Breast epithelium (tissue), 4 donors: ENCODE results near the gene OSTM1. TPM values are rescaled to one million over a fixed set of nuclear protein-coding genes. Genes with fewer than 3 reads are reported as not detected.

Source experiments
- DNase-seq, 2 donors: peaks; one replicate each; pipeline ENCODE4 v3.0.0-alpha.2; 2019; ENCODE audit warnings: low spot score in 2 of 2
- H3K27ac ChIP-seq, 2 donors: fragments of 200-600 bp; sonication (generic) in 1 of 2; one replicate each; pipeline ENCODE4 v1.5.1; 2016 to 2019; ENCODE audit warnings: mild to moderate bottlenecking in 1 of 2
- H3K27me3 ChIP-seq, 2 donors: fragments of 200-600 bp; sonication (generic) in 1 of 2; one replicate each; pipeline versions ENCODE4 v1.5.1 to v1.6.0; 2017 to 2019; ENCODE audit warnings: control low read depth in 1 of 2, mild to moderate bottlenecking in 1 of 2
- H3K36me3 ChIP-seq: fragments of 200-600 bp; one replicate; pipeline ENCODE4 v1.5.1; 2019
- H3K4me1 ChIP-seq, 2 donors: fragments of 200-600 bp; sonication (generic); one replicate each; pipeline ENCODE4 v1.5.1; 2016 to 2019; ENCODE audit warnings: control low read depth in 1 of 2
- H3K4me3 ChIP-seq, 3 donors: fragments of 200-600 bp; sonication (generic); 1 replicate in 2 of 3; 2 replicates in 1 of 3; pipeline ENCODE4 v1.5.1; 2016 to 2019; ENCODE audit warnings: mild to moderate bottlenecking in 3 of 3, moderate library complexity in 2 of 3
- H3K9me3 ChIP-seq, 2 donors: fragments of 200-600 bp; sonication (generic) in 1 of 2; one replicate each; pipeline ENCODE4 v1.5.1; 2016 to 2019; ENCODE audit warnings: control low read depth in 1 of 2
- POLR2A ChIP-seq: fragments of 450-650 bp; IDR thresholded peaks from one replicate; pipeline ENCODE4 v1.6.1; 2016; ENCODE audit warnings: antibody characterized with exemption, mild to moderate bottlenecking, moderate library complexity
- POLR2AphosphoS5 ChIP-seq, 3 donors: sonication (generic); formaldehyde crosslinking; IDR thresholded peaks; one replicate each; pipeline ENCODE4 v1.6.1; 2017; ENCODE audit warnings: antibody characterized with exemption in 3 of 3
- intact Hi-C: fragments of 100-400 bp; cut with DNase I; formaldehyde crosslinking; loops from one replicate; pipeline ENCODE4 v1.15.1; 2023; ENCODE audit warnings: low total_unique reads
- total RNA-seq, 3 donors: library from RNA; depleted of rRNA; stranded (reverse); fragments of >200 nt; gene quantifications; one replicate each; pipeline ENCODE4 v1.1.0, GENCODE V29; 2016
- TF ChIP-seq, protein P1 (sequence below), 3 donors: fragments of 450-650 bp; IDR thresholded peaks; one replicate each; pipeline ENCODE4 v1.5.1; 2016 to 2017; ENCODE audit warnings: antibody characterized with exemption in 3 of 3, mild to moderate bottlenecking in 3 of 3, moderate library complexity in 3 of 3

Gene OSTM1
- total RNA-seq, 3 donors from 2014 or later = 27.1 to 75.2 (median 36.7) TPM

DNA sequence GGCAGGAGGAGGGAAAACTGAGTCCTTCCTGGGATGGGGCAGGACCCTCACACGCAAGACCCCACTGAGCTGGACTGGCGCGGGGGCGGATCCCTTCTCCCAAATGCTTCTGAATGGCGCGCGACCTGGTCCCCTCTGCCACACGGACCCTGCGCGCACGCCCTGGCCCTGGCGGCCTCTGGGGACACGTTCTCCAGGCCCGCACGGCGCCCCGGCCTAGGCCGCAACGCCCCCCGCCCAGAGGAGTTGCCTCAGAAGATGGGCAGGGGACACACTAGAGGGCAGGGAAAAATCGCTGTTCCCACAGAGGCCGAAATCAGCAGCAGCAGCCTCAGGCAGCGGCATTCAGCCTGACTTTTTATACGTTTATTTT is 45.2 kb upstream of the OSTM1 start:
- Histone ChIP-seq H3K4me1 (peaks cover 0 to 5% of the 10 kb centered on the region in 2 donors), H3K27me3 (peaks cover 0 to 39% of the 10 kb centered on the region in 2 donors)

DNA sequence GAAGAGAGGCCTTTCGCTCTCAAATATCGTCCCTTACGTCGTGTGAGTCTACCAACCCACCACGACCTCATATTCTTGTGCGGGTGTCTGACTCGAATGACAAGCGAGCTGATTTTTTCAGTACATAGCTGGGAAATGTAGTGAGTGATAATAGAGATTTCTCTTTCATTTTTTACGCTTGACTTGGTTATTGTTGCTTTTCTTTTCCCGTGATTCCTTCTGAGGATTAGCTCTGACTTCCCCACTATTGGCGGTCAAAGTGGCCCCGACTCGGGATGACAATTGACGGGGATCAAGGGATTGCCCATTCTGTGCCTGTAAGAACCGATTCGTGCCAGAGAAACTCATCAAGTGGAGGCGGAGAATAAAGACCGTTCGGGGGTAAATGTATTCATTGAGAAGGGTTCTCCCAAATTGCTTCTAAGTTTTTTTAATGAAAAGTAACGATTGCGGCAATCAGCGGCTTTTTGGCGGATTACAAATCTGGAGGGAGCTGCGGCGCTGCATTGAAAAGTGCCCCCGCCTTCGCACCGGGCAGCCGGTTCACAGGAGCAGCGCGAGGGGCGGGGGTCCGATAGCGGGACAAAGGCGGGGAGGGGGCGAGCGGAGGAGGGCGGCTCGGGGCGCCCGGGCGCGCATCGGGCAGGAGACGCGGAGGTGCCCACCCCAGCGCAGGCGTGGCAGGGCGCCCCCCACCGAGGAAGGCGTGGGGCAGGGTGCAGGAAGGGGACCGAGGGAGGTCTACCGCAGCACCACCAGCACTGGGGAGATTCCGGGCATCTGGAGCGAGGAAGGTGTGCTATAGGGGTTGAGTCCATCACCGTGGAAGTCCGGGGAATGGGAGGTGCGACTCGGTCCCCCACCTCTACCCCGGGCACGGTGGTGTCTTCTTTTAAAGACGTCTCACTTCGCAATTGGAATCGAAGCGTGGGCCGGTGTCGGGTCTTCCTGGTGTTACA is 44.5 kb upstream of the OSTM1 start:
- Histone ChIP-seq H3K27ac (no peak overlapping the region), H3K27me3 (peaks cover 0 to 42% of the 10 kb centered on the region in 2 donors), H3K9me3 (no peaks in the 10 kb centered on the region), H3K36me3 (no peaks in the 10 kb centered on the region), H3K4me1 (peaks cover 0 to 5% of the 10 kb centered on the region in 2 donors), H3K4me3 (peak overlapping the region; percentile 57 to 87 (median 67))
- DNase-seq = no peak
- intact Hi-C loops = loop anchor here (10.0 kb wide), 1 partner anchor 416 kb away; no protein-coding TSS in a partner anchor
- TF ChIP-seq POLR2A (no peak), POLR2AphosphoS5 (IDR thresholded peaks at IDR 0.05) (no peak)
- TF ChIP-seq, protein P1, sequence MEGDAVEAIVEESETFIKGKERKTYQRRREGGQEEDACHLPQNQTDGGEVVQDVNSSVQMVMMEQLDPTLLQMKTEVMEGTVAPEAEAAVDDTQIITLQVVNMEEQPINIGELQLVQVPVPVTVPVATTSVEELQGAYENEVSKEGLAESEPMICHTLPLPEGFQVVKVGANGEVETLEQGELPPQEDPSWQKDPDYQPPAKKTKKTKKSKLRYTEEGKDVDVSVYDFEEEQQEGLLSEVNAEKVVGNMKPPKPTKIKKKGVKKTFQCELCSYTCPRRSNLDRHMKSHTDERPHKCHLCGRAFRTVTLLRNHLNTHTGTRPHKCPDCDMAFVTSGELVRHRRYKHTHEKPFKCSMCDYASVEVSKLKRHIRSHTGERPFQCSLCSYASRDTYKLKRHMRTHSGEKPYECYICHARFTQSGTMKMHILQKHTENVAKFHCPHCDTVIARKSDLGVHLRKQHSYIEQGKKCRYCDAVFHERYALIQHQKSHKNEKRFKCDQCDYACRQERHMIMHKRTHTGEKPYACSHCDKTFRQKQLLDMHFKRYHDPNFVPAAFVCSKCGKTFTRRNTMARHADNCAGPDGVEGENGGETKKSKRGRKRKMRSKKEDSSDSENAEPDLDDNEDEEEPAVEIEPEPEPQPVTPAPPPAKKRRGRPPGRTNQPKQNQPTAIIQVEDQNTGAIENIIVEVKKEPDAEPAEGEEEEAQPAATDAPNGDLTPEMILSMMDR (IDR thresholded peaks at IDR 0.05) = no peak

More for the DNA sequence above, 45.2 kb upstream of the OSTM1 start:
- TF ChIP-seq POLR2AphosphoS5 (IDR thresholded peaks at IDR 0.05) (no peak), POLR2A (no peak)
- TF ChIP-seq, protein P1 (IDR thresholded peaks at IDR 0.05) = no peak
- DNase-seq = no peak
- Histone ChIP-seq H3K36me3 (no peaks in the 10 kb centered on the region), H3K27ac (no peak overlapping the region), H3K4me3 (peak overlapping the region in 1 of 3 donors; percentile 87), H3K9me3 (no peaks in the 10 kb centered on the region)
- intact Hi-C loops = loop anchor here (10.0 kb wide), 1 partner anchor 415 kb away; no protein-coding TSS in a partner anchor

DNA sequence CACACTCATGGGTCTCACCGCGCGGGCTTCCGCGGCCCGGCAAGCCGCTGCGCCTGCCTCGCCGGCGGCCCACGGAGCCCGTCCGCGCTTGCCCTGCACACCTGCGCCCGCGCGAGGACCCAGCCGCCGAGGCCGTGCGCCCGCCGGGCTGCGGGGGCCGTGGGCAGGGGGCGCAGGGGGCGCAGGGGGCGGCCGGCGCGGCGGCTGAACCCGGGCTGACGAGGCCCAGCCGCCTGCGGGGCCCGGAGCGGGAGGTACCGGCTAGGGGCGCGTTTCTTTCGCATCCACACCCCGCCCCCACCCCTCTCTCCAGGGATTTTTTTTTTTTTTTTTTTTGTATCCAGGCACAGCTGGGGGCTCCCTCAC is 43.8 kb upstream of the OSTM1 start:
- Histone ChIP-seq H3K4me1 (peaks cover 0 to 5% of the 10 kb centered on the region in 2 donors), H3K27me3 (peaks cover 0 to 44% of the 10 kb centered on the region in 2 donors), H3K9me3 (no peaks in the 10 kb centered on the region), H3K36me3 (no peaks in the 10 kb centered on the region), H3K27ac (no peak overlapping the region), H3K4me3 (peak overlapping the region; percentile 57 to 87 (median 67))
- TF ChIP-seq POLR2AphosphoS5 (IDR thresholded peaks at IDR 0.05) (no peak), POLR2A (no peak)
- TF ChIP-seq, protein P1 (IDR thresholded peaks at IDR 0.05) = no peak
- intact Hi-C loops = loop anchor here (10.0 kb wide), 1 partner anchor 416 kb away; no protein-coding TSS in a partner anchor
- DNase-seq = no peak

DNA sequence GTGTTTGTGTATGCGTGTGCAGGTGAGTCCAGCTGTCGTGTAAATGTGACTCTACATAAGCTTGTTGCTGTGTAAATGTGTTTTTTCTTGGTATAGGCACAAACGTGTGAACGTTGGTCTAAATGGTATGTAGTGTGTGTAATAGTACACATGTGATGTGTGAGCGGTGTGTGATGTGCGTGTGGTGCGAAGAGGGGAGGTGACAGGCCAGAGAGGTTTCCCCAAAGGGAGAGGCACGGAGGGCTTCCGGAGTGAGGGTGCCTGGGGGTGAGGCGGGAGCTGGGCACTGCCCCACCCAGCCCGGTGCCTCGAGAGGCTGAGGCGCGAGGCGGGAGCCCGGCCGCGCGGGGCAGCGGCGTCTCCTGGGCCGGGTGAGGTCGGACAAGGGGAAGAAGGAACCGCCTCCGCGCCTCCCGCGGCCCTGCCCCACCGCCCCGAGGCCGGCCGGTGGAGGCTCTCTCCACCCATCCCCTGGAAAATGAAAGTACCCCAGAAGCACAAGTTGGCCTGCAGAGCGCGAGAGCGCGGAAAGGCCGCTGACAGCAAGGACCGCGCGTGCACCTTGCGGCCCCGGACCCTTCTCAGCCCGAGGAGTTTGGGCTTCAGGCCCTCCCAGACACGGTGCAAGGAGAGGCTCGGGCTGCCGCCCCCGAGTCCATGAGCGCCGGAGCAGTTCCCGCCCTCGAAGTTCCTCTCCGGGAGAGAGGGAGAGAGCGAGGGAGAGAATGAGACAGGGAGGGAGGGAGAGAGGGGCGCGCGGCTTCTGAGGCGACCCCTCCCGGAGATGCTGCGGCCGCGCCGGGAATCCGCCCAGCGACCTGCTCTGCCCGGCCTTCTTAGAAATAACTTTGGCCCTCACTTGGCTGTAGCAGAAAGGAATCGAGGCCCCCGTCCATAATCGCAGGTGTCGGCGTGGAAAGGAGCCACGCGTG is 43.2 kb upstream of the OSTM1 start:
- H3K4me3 ChIP-seq = peak overlapping the region; percentile 57 to 87 (median 67)
- peaks cover 0 to 5% of the 10 kb centered on the region in 2 donors for H3K4me1 ChIP-seq
- no peaks in the 10 kb centered on the region for H3K9me3 ChIP-seq
- TF ChIP-seq, protein P1 (IDR thresholded peaks at IDR 0.05) = no peak
- no peak for TF ChIP-seq POLR2AphosphoS5 (IDR thresholded peaks at IDR 0.05)
- no peak for TF ChIP-seq POLR2A
- no peak for DNase-seq
- H3K36me3 ChIP-seq = no peaks in the 10 kb centered on the region
- no peak overlapping the region for H3K27ac ChIP-seq
- H3K27me3 ChIP-seq = peaks cover 0 to 44% of the 10 kb centered on the region in 2 donors
- intact Hi-C loops = loop anchor here (10.0 kb wide), 1 partner anchor 417 kb away; no protein-coding TSS in a partner anchor
